ENCODE measurements around the gene KRT23. TPM values are rescaled to one million over a fixed set of nuclear protein-coding genes. Genes with fewer than 3 reads are reported as not detected.

KRT23 gene
- total and polyA plus RNA-seq, 2 experiments from 2014 or later, result not detected

DNA sequence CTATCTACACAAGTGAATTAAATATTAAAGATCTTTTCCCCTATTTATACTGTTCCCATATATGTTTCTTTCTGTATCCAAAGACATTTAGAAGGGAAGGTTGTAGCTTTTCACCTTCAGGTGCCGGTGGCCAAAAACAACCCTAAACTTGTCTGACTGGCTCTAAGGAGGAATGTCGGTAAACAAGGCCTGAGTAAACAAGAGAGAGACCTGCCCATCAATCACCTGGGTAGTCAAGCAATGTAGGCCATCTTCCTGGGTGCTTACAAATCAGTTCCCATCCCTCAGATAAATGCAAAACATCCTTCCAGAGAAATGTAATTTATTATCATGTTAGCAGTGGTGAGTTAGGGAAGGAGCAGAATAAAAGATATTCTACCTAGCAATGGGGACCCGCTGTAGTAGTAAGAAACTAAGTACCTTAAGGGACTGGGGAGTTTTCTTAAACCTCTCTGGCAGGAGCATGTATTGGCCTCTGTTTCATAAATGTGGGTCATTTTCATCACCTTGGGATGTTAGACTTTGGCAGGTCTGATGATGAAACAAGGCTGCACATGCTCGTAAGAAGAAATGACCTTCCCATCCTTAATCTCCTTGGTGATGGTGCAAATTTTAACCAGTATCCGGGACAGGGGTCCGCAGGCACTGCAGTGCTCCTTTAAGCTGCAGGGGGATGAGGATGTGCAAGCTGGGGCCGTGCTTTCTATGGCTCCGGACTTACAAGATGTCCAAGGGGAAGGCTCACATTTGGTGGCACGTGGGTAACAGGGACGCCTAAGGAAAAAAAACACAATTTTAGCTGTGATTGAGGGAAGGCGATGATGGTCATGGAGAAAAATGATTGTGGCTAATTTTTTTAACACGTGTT lies 20.9 kb upstream of the KRT23 start:
- Histone ChIP-seq H3K9me3 (ENCODE audit: low read depth) (no peaks in the 10 kb centered on the region), H3K4me1 (ENCODE audit: low read depth) (peaks cover 3% of the 10 kb centered on the region), H3K27me3 (no peaks in the 10 kb centered on the region), H3K4me3 (no peak overlapping the region), H3K36me3 (no peaks in the 10 kb centered on the region), H3K27ac (no peak overlapping the region)
- TF ChIP-seq, protein P1, sequence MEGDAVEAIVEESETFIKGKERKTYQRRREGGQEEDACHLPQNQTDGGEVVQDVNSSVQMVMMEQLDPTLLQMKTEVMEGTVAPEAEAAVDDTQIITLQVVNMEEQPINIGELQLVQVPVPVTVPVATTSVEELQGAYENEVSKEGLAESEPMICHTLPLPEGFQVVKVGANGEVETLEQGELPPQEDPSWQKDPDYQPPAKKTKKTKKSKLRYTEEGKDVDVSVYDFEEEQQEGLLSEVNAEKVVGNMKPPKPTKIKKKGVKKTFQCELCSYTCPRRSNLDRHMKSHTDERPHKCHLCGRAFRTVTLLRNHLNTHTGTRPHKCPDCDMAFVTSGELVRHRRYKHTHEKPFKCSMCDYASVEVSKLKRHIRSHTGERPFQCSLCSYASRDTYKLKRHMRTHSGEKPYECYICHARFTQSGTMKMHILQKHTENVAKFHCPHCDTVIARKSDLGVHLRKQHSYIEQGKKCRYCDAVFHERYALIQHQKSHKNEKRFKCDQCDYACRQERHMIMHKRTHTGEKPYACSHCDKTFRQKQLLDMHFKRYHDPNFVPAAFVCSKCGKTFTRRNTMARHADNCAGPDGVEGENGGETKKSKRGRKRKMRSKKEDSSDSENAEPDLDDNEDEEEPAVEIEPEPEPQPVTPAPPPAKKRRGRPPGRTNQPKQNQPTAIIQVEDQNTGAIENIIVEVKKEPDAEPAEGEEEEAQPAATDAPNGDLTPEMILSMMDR (IDR thresholded peaks at IDR 0.05; ENCODE audit: low read depth, low read length), result no peak
- no peak for DNase-seq (ENCODE audit: low read depth in 1 of 2, low spot score in 1 of 2)

DNA sequence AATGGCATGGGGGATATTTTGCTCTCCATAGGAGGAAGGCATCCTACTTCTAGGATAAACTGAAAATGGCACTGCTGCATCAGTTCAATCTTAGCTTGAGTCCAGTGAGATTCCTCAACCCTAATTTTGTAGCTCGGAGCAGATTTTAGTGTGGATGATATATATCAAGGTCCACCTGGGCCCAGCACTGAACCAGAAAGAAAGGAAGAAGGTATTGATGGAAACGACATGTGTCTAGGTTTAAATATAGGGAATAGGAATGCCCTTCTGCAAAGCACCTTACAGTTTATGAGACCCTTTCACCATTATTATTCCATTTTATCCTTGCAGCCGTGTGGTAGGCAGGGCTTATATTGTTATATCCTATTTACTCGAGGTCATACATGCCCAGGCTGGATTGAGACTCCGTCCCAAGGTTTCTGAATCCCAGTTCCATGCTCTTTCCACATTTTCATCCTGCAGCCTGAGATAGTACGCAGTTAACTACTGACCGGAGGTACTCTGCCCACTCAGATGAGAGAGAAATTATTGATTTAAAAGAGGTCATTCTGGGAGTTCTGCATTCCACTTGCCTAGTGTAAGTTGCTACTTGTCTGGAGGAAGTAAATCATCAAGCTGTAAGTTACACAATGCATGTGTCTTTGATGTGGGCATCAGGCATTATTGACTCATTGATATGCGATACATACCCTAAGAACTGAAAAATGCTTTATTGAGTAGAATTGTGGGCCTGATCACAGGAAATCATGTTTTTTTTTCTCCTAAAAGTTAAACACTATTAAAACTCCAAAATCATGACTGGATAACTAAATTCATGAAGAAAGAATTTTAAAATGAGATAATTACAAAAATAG lies 19.2 kb upstream of the KRT23 start:
- no peaks in the 10 kb centered on the region for H3K9me3 ChIP-seq (ENCODE audit: low read depth)
- H3K27me3 ChIP-seq, result no peaks in the 10 kb centered on the region
- TF ChIP-seq, protein P1 (IDR thresholded peaks at IDR 0.05; ENCODE audit: low read depth, low read length), result no peak
- no peaks in the 10 kb centered on the region for H3K36me3 ChIP-seq
- peak in 1 of 2 donors; percentile 5 for DNase-seq (ENCODE audit: low read depth in 1 of 2, low spot score in 1 of 2)
- H3K4me1 ChIP-seq (ENCODE audit: low read depth), result peaks cover 3% of the 10 kb centered on the region
- no peak overlapping the region for H3K4me3 ChIP-seq
- H3K27ac ChIP-seq, result no peak overlapping the region

DNA sequence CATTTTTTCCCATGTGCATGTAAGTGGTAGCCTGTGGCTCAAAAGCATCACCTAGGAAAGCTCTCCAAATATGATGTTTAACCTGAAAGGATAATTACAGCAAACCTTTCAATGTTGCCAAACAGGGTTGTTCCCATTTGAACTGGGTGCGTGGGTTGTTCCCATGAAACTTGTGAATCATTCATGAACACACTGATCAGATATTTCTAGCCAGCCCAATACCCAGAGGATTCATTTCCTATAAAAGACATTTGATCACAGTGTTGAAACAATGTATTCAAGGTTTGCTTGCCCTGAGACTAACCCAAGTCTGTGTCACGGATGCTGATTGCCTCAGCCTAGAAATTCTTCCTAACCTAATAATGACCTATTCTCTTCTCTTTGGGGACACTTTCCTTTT lies 16.4 kb upstream of the KRT23 start:
- no peaks in the 10 kb centered on the region for H3K27me3 ChIP-seq
- H3K36me3 ChIP-seq, result no peaks in the 10 kb centered on the region
- no peaks in the 10 kb centered on the region for H3K9me3 ChIP-seq (ENCODE audit: low read depth)
- H3K4me1 ChIP-seq (ENCODE audit: low read depth), result no peaks in the 10 kb centered on the region
- no peak overlapping the region for H3K4me3 ChIP-seq
- DNase-seq (ENCODE audit: low read depth in 1 of 2, low spot score in 1 of 2), result no peak
- no peak overlapping the region for H3K27ac ChIP-seq
- TF ChIP-seq, protein P1 (IDR thresholded peaks at IDR 0.05; ENCODE audit: low read depth, low read length), result no peak

DNA sequence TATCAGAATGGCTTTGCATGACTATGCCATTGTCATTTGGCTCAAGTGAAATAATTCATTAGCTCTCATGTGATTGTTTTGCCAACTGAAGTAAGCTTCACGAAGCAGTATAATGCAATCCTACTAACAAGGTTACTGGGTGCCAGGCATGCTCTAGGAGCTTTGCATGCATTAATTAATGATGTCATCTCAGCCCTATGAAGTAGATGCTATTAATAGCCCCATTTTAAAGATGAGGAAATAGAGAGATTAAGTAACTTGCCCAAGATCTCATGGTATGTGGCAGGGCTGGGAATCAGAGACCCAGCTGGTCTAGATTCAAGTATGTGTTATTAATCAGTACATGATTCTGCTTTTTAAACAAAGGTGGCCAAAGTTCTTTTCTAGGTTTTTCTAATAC lies 15.2 kb upstream of the KRT23 start:
- Histone ChIP-seq H3K27me3 (no peaks in the 10 kb centered on the region), H3K36me3 (no peaks in the 10 kb centered on the region), H3K4me1 (ENCODE audit: low read depth) (no peaks in the 10 kb centered on the region), H3K9me3 (ENCODE audit: low read depth) (no peaks in the 10 kb centered on the region), H3K27ac (no peak overlapping the region), H3K4me3 (no peak overlapping the region)
- TF ChIP-seq, protein P1 (IDR thresholded peaks at IDR 0.05; ENCODE audit: low read depth, low read length), result no peak
- peak in 1 of 2 donors; percentile 17 for DNase-seq (ENCODE audit: low read depth in 1 of 2, low spot score in 1 of 2)

DNA sequence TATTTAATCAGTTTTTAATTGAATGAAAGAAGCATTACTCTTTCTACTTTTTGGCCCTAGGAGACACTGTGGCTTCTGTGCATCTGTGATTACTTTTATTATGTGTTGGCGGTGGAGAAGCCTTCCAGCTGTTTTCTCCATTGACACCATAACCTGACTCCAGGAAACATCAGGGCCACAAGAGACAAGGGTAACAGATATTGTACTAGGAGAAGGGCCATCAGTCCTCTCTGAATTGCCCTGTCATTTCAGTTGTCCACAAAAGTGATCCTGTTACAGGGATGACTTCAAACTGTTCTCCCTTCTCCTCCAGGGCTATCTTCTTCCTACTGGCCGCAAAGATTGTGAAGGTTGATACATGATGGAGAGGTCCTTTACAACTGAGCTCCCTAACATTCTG lies 14.7 kb upstream of the KRT23 start:
- Histone ChIP-seq H3K4me1 (ENCODE audit: low read depth) (no peaks in the 10 kb centered on the region), H3K9me3 (ENCODE audit: low read depth) (no peaks in the 10 kb centered on the region), H3K27me3 (no peaks in the 10 kb centered on the region), H3K36me3 (no peaks in the 10 kb centered on the region), H3K4me3 (no peak overlapping the region), H3K27ac (no peak overlapping the region)
- TF ChIP-seq, protein P1 (IDR thresholded peaks at IDR 0.05; ENCODE audit: low read depth, low read length), result no peak
- DNase-seq (ENCODE audit: low read depth in 1 of 2, low spot score in 1 of 2), result no peak
